ENCODE data around the gene CAPS2.

- TF ChIP-seq, protein P1, sequence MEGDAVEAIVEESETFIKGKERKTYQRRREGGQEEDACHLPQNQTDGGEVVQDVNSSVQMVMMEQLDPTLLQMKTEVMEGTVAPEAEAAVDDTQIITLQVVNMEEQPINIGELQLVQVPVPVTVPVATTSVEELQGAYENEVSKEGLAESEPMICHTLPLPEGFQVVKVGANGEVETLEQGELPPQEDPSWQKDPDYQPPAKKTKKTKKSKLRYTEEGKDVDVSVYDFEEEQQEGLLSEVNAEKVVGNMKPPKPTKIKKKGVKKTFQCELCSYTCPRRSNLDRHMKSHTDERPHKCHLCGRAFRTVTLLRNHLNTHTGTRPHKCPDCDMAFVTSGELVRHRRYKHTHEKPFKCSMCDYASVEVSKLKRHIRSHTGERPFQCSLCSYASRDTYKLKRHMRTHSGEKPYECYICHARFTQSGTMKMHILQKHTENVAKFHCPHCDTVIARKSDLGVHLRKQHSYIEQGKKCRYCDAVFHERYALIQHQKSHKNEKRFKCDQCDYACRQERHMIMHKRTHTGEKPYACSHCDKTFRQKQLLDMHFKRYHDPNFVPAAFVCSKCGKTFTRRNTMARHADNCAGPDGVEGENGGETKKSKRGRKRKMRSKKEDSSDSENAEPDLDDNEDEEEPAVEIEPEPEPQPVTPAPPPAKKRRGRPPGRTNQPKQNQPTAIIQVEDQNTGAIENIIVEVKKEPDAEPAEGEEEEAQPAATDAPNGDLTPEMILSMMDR (conservative IDR thresholded peaks at IDR 0.05; ENCODE audit: low read depth in 2 of 2), result no peak
- TF ChIP-seq, protein P2, sequence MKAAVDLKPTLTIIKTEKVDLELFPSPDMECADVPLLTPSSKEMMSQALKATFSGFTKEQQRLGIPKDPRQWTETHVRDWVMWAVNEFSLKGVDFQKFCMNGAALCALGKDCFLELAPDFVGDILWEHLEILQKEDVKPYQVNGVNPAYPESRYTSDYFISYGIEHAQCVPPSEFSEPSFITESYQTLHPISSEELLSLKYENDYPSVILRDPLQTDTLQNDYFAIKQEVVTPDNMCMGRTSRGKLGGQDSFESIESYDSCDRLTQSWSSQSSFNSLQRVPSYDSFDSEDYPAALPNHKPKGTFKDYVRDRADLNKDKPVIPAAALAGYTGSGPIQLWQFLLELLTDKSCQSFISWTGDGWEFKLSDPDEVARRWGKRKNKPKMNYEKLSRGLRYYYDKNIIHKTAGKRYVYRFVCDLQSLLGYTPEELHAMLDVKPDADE (IDR thresholded peaks at IDR 0.05), result no peak
- TF ChIP-seq ZNF114 (CRISPR knock-in tag; IDR thresholded peaks at IDR 0.05) (no peak), EZH2 (IDR thresholded peaks at IDR 0.05; ENCODE audit: low read depth, unreplicated experiment) (no peak), CREB1 (CRISPR knock-in tag; IDR thresholded peaks at IDR 0.05; ENCODE audit: low read depth) (no peak), POLR2AphosphoS5 (IDR thresholded peaks at IDR 0.05; ENCODE audit: low read depth) (no peak), JUNB (IDR thresholded peaks at IDR 0.05; ENCODE audit: unreplicated experiment) (no peak), STAT1 (IDR thresholded peaks at IDR 0.05; ENCODE audit: unreplicated experiment) (no peak), EZH2phosphoT487 (IDR thresholded peaks at IDR 0.05; ENCODE audit: unreplicated experiment) (no peak), ZNF331 (CRISPR knock-in tag; IDR thresholded peaks at IDR 0.05; ENCODE audit: low read depth) (no peak), NANOG (IDR thresholded peaks at IDR 0.05; ENCODE audit: borderline replicate concordance) (no peak)
- TF ChIP-seq, protein P3, sequence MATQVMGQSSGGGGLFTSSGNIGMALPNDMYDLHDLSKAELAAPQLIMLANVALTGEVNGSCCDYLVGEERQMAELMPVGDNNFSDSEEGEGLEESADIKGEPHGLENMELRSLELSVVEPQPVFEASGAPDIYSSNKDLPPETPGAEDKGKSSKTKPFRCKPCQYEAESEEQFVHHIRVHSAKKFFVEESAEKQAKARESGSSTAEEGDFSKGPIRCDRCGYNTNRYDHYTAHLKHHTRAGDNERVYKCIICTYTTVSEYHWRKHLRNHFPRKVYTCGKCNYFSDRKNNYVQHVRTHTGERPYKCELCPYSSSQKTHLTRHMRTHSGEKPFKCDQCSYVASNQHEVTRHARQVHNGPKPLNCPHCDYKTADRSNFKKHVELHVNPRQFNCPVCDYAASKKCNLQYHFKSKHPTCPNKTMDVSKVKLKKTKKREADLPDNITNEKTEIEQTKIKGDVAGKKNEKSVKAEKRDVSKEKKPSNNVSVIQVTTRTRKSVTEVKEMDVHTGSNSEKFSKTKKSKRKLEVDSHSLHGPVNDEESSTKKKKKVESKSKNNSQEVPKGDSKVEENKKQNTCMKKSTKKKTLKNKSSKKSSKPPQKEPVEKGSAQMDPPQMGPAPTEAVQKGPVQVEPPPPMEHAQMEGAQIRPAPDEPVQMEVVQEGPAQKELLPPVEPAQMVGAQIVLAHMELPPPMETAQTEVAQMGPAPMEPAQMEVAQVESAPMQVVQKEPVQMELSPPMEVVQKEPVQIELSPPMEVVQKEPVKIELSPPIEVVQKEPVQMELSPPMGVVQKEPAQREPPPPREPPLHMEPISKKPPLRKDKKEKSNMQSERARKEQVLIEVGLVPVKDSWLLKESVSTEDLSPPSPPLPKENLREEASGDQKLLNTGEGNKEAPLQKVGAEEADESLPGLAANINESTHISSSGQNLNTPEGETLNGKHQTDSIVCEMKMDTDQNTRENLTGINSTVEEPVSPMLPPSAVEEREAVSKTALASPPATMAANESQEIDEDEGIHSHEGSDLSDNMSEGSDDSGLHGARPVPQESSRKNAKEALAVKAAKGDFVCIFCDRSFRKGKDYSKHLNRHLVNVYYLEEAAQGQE (IDR thresholded peaks at IDR 0.05; ENCODE audit: unreplicated experiment), result no peak
- TF ChIP-seq, protein P4, sequence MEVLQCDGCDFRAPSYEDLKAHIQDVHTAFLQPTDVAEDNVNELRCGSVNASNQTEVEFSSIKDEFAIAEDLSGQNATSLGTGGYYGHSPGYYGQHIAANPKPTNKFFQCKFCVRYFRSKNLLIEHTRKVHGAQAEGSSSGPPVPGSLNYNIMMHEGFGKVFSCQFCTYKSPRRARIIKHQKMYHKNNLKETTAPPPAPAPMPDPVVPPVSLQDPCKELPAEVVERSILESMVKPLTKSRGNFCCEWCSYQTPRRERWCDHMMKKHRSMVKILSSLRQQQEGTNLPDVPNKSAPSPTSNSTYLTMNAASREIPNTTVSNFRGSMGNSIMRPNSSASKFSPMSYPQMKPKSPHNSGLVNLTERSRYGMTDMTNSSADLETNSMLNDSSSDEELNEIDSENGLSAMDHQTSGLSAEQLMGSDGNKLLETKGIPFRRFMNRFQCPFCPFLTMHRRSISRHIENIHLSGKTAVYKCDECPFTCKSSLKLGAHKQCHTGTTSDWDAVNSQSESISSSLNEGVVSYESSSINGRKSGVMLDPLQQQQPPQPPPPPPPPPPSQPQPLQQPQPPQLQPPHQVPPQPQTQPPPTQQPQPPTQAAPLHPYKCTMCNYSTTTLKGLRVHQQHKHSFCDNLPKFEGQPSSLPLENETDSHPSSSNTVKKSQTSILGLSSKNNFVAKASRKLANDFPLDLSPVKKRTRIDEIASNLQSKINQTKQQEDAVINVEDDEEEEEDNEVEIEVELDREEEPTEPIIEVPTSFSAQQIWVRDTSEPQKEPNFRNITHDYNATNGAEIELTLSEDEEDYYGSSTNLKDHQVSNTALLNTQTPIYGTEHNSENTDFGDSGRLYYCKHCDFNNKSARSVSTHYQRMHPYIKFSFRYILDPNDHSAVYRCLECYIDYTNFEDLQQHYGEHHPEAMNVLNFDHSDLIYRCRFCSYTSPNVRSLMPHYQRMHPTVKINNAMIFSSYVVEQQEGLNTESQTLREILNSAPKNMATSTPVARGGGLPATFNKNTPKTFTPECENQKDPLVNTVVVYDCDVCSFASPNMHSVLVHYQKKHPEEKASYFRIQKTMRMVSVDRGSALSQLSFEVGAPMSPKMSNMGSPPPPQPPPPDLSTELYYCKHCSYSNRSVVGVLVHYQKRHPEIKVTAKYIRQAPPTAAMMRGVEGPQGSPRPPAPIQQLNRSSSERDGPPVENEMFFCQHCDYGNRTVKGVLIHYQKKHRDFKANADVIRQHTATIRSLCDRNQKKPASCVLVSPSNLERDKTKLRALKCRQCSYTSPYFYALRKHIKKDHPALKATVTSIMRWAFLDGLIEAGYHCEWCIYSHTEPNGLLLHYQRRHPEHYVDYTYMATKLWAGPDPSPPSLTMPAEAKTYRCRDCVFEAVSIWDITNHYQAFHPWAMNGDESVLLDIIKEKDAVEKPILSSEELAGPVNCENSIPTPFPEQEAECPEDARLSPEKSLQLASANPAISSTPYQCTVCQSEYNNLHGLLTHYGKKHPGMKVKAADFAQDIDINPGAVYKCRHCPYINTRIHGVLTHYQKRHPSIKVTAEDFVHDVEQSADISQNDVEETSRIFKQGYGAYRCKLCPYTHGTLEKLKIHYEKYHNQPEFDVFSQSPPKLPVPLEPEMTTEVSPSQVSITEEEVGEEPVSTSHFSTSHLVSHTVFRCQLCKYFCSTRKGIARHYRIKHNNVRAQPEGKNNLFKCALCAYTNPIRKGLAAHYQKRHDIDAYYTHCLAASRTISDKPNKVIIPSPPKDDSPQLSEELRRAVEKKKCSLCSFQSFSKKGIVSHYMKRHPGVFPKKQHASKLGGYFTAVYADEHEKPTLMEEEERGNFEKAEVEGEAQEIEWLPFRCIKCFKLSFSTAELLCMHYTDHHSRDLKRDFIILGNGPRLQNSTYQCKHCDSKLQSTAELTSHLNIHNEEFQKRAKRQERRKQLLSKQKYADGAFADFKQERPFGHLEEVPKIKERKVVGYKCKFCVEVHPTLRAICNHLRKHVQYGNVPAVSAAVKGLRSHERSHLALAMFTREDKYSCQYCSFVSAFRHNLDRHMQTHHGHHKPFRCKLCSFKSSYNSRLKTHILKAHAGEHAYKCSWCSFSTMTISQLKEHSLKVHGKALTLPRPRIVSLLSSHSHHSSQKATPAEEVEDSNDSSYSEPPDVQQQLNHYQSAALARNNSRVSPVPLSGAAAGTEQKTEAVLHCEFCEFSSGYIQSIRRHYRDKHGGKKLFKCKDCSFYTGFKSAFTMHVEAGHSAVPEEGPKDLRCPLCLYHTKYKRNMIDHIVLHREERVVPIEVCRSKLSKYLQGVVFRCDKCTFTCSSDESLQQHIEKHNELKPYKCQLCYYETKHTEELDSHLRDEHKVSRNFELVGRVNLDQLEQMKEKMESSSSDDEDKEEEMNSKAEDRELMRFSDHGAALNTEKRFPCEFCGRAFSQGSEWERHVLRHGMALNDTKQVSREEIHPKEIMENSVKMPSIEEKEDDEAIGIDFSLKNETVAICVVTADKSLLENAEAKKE (CRISPR knock-in tag; IDR thresholded peaks at IDR 0.05), result no peak
These were observed 41.3 kb downstream of the CAPS2 start for GRCh38 chr12:75288860-75289259.
